Neuronal stem cell (in vitro differentiated cells): ENCODE results near the gene SYK.

Source experiments
- DNase-seq: peaks from one replicate; pipeline ENCODE4 v3.0.0-alpha.2; 2013; ENCODE audit warnings: low spot score
- H2AFZ ChIP-seq: one replicate; pipeline ENCODE4 v1.6.1; 2013; ENCODE audit warnings: mild to moderate bottlenecking, low read length, inconsistent platforms
- H2AK5ac ChIP-seq: 2 replicates; pipeline ENCODE4 v1.6.1; 2013; ENCODE audit warnings: low read depth, mild to moderate bottlenecking, inconsistent platforms, low read length, moderate library complexity, mixed read lengths
- H2BK120ac ChIP-seq: 2 replicates; pipeline ENCODE4 v1.6.1; 2013; ENCODE audit warnings: low read depth, mild to moderate bottlenecking, inconsistent platforms, low read length, moderate library complexity, mixed read lengths
- H2BK12ac ChIP-seq: one replicate; pipeline ENCODE4 v1.6.1; 2013; ENCODE audit warnings: low read length, inconsistent platforms
- H2BK15ac ChIP-seq: 2 replicates; pipeline ENCODE4 v1.6.1; 2013; ENCODE audit warnings: mild to moderate bottlenecking, low read length, inconsistent platforms, mixed read lengths
- H2BK5ac ChIP-seq: one replicate; pipeline ENCODE4 v1.6.1; 2013; ENCODE audit warnings: inconsistent platforms, mild to moderate bottlenecking, low read length, moderate library complexity
- H3K14ac ChIP-seq: one replicate; pipeline ENCODE4 v1.6.1; 2013; ENCODE audit warnings: low read length, inconsistent platforms
- H3K18ac ChIP-seq: 2 replicates; pipeline ENCODE4 v1.6.1; 2013; ENCODE audit warnings: low read length, inconsistent platforms
- H3K23ac ChIP-seq: 2 replicates; pipeline ENCODE4 v1.6.1; 2013; ENCODE audit warnings: low read depth, mild to moderate bottlenecking, mixed read lengths, low read length, inconsistent platforms; ENCODE audit not compliant: poor library complexity
- H3K27ac ChIP-seq: replicated peaks from 3 replicates; pipeline ENCODE4 v1.5.1; 2013; ENCODE audit warnings: low read length, inconsistent platforms
- H3K27me3 ChIP-seq, 3 experiments: 2 replicates each; pipeline ENCODE4 v1.6.1; 2013; ENCODE audit warnings: low read length in 3 of 3, mild to moderate bottlenecking in 2 of 3, inconsistent platforms in 1 of 3, low read depth in 1 of 3, mixed read lengths in 1 of 3, moderate library complexity in 1 of 3; ENCODE audit not compliant: control insufficient read depth in 3 of 3, insufficient read depth in 3 of 3
- H3K36me3 ChIP-seq, 2 donors: replicated peaks in 1 of 2; 2 replicates each; pipeline ENCODE4 v1.6.1; 2013; ENCODE audit warnings: low read length in 2 of 2; ENCODE audit not compliant: control insufficient read depth in 2 of 2, insufficient read depth in 2 of 2
- H3K4ac ChIP-seq: 2 replicates; pipeline ENCODE4 v1.6.1; 2013; ENCODE audit warnings: inconsistent platforms, mild to moderate bottlenecking, low read length, moderate library complexity
- H3K4me1 ChIP-seq, 2 donors: 1 replicate in 1 of 2; 2 replicates in 1 of 2; pipeline ENCODE4 v1.6.1; 2013; ENCODE audit warnings: low read length in 2 of 2, low read depth in 1 of 2; ENCODE audit not compliant: control insufficient read depth in 2 of 2, insufficient read depth in 1 of 2
- H3K4me2 ChIP-seq: one replicate; pipeline ENCODE4 v1.6.1; 2013; ENCODE audit warnings: mild to moderate bottlenecking, low read length, inconsistent platforms; ENCODE audit not compliant: insufficient read depth, poor library complexity, severe bottlenecking
- H3K4me3 ChIP-seq, 2 donors: 2 replicates each; pipeline ENCODE4 v1.5.1; 2013; ENCODE audit warnings: low read length in 2 of 2, mild to moderate bottlenecking in 2 of 2, inconsistent platforms in 1 of 2, moderate library complexity in 1 of 2
- H3K79me1 ChIP-seq: one replicate; pipeline ENCODE4 v1.6.1; 2013; ENCODE audit warnings: low read depth, mild to moderate bottlenecking, inconsistent platforms, low read length, moderate library complexity
- H3K9ac ChIP-seq: one replicate; pipeline ENCODE4 v1.6.1; 2013; ENCODE audit warnings: mild to moderate bottlenecking, low read depth, low read length, inconsistent platforms; ENCODE audit not compliant: poor library complexity
- H3K9me3 ChIP-seq, 2 donors: replicated peaks in 1 of 2; 2 replicates each; pipeline versions ENCODE3 to v1.6.1; 2013; ENCODE audit warnings: low read length in 2 of 2, mild to moderate bottlenecking in 2 of 2, inconsistent platforms in 1 of 2, low read depth in 1 of 2, mixed read lengths in 1 of 2, moderate library complexity in 1 of 2; ENCODE audit not compliant: control insufficient read depth in 2 of 2, insufficient read depth in 1 of 2
- H4K8ac ChIP-seq: one replicate; pipeline ENCODE4 v1.6.1; 2013; ENCODE audit warnings: low read depth, mild to moderate bottlenecking, inconsistent platforms, low read length, moderate library complexity
- H4K91ac ChIP-seq: one replicate; pipeline ENCODE4 v1.6.1; 2013; ENCODE audit warnings: low read length, low read depth, mild to moderate bottlenecking, inconsistent platforms; ENCODE audit not compliant: poor library complexity
- WGBS, 2 donors: extraction: QIAGEN DNeasy Blood & Tissue Kit; methylation state at CpG; one replicate each; pipeline ENCODE4 v1.1.7; 2013; ENCODE audit warnings: missing lambda C conversion rate in 2 of 2, mixed read lengths in 1 of 2; ENCODE audit not compliant: insufficient read length in 2 of 2, insufficient replicate concordance in 1 of 2; ENCODE audit errors: extremely low coverage in 2 of 2; 5-methylcytosine and 5-hydroxymethylcytosine counted together

SYK gene

GRCh38 chr9:90916147-90916734 lies 114.6 kb downstream of the SYK start:
- H2AK5ac ChIP-seq = no peak overlapping the region
- H2BK5ac ChIP-seq = no peak overlapping the region
- DNase-seq = no peak
- no peak overlapping the region for H4K91ac ChIP-seq
- no peaks in the 10 kb centered on the region for H3K9me3 ChIP-seq
- H2BK120ac ChIP-seq = no peak overlapping the region
- WGBS, 2 donors = no CpG with 5 or more reads among the region's 11 CpGs
- H4K8ac ChIP-seq = no peak overlapping the region
- H3K9ac ChIP-seq = no peak overlapping the region
- H3K27ac ChIP-seq = no peak overlapping the region
- H2BK15ac ChIP-seq = no peak overlapping the region
- H3K14ac ChIP-seq = no peak overlapping the region
- no peaks in the 10 kb centered on the region for H3K4me1 ChIP-seq
- no peaks in the 10 kb centered on the region for H3K36me3 ChIP-seq
- no peak overlapping the region for H3K4me2 ChIP-seq
- H2BK12ac ChIP-seq = no peak overlapping the region
- H3K4ac ChIP-seq = no peak overlapping the region
- H2AFZ ChIP-seq = no peak overlapping the region
- no peak overlapping the region for H3K4me3 ChIP-seq
- no peak overlapping the region for H3K18ac ChIP-seq
- H3K79me1 ChIP-seq = no peaks in the 10 kb centered on the region
- no peak overlapping the region for H3K23ac ChIP-seq
- no peaks in the 10 kb centered on the region for H3K27me3 ChIP-seq

- Histone ChIP-seq H3K14ac (no peak overlapping the region), H2AFZ (no peak overlapping the region), H3K23ac (no peak overlapping the region), H3K9me3 (no peaks in the 10 kb centered on the region), H3K27ac (no peak overlapping the region), H4K91ac (no peak overlapping the region), H3K36me3 (no peaks in the 10 kb centered on the region), H3K79me1 (no peaks in the 10 kb centered on the region), H2BK15ac (no peak overlapping the region), H3K4me1 (no peaks in the 10 kb centered on the region), H3K18ac (no peak overlapping the region), H2BK120ac (no peak overlapping the region), H2BK12ac (no peak overlapping the region), H4K8ac (no peak overlapping the region), H2AK5ac (no peak overlapping the region), H2BK5ac (no peak overlapping the region), H3K9ac (no peak overlapping the region), H3K27me3 (no peaks in the 10 kb centered on the region), H3K4me3 (no peak overlapping the region), H3K4me2 (no peak overlapping the region), H3K4ac (no peak overlapping the region)
- DNase-seq = no peak
- WGBS, 2 donors = no CpG with 5 or more reads among the region's 10 CpGs
These were observed 118.3 kb downstream of the SYK start for GRCh38 chr9:90919883-90920282.

GRCh38 chr9:90921104-90921503 lies 119.5 kb downstream of the SYK start:
- H4K91ac ChIP-seq = no peak overlapping the region
- H3K23ac ChIP-seq = no peak overlapping the region
- no peak overlapping the region for H3K4me2 ChIP-seq
- no CpG with 5 or more reads among the region's 8 CpGs for WGBS, 2 donors
- no peaks in the 10 kb centered on the region for H3K36me3 ChIP-seq
- H2BK12ac ChIP-seq = no peak overlapping the region
- H3K4ac ChIP-seq = no peak overlapping the region
- H4K8ac ChIP-seq = no peak overlapping the region
- H2BK120ac ChIP-seq = no peak overlapping the region
- no peak overlapping the region for H2AK5ac ChIP-seq
- no peaks in the 10 kb centered on the region for H3K4me1 ChIP-seq
- H3K27ac ChIP-seq = no peak overlapping the region
- no peaks in the 10 kb centered on the region for H3K9me3 ChIP-seq
- no peak overlapping the region for H2AFZ ChIP-seq
- no peak overlapping the region for H2BK5ac ChIP-seq
- H3K27me3 ChIP-seq = no peaks in the 10 kb centered on the region
- no peak for DNase-seq
- H3K18ac ChIP-seq = peak overlapping the region; percentile 44
- peak overlapping the region in 1 of 2 donors; percentile 28 for H3K4me3 ChIP-seq
- H2BK15ac ChIP-seq = no peak overlapping the region
- H3K14ac ChIP-seq = no peak overlapping the region
- H3K9ac ChIP-seq = no peak overlapping the region
- no peaks in the 10 kb centered on the region for H3K79me1 ChIP-seq

- Histone ChIP-seq H2AFZ (no peak overlapping the region), H3K9ac (no peak overlapping the region), H3K4me2 (no peak overlapping the region), H4K8ac (no peak overlapping the region), H4K91ac (no peak overlapping the region), H3K18ac (no peak overlapping the region), H2AK5ac (no peak overlapping the region), H3K79me1 (no peaks in the 10 kb centered on the region), H2BK12ac (no peak overlapping the region), H2BK120ac (no peak overlapping the region), H3K36me3 (no peaks in the 10 kb centered on the region), H3K14ac (no peak overlapping the region), H3K23ac (no peak overlapping the region), H2BK5ac (no peak overlapping the region), H2BK15ac (no peak overlapping the region), H3K9me3 (no peaks in the 10 kb centered on the region), H3K4me1 (no peaks in the 10 kb centered on the region), H3K27ac (no peak overlapping the region), H3K4me3 (no peak overlapping the region), H3K4ac (no peak overlapping the region), H3K27me3 (no peaks in the 10 kb centered on the region)
- DNase-seq = no peak
- WGBS, 2 donors = no CpG with 5 or more reads among the region's 7 CpGs
These were observed 120.3 kb downstream of the SYK start for GRCh38 chr9:90921969-90922368.
